HCT116 (cell line): ENCODE measurements around the gene FBXL2. TPM values are rescaled to one million over a fixed set of nuclear protein-coding genes. Genes with fewer than 3 reads are reported as not detected.

ENCODE experiments used
- ATAC-seq: fragments of 200-7000 bp; cut with Tn5 transposase; 2 replicates; pipeline ENCODE4 v1.9.1; 2020; ENCODE audit warnings: mild to moderate bottlenecking, moderate library complexity
- BruUV-seq: library from RNA; stranded (reverse); fragments of 400-500 nt; replicated peaks from 2 replicates; lab custom pipeline; 2021; lab: Mats Ljungman, UMichigan
- CTCF ChIA-PET: fragments of 300-600 bp; sonication (Branson Sonifier 250); formaldehyde crosslinking; loops from one replicate; lab custom pipeline; 2021; ENCODE audit warnings: antibody characterized with exemption; lab: Charles Lee
- POLR2A ChIA-PET: fragments of 300-600, 350-600 bp; sonication (Branson Sonifier 250); formaldehyde crosslinking; loops from one replicate; lab custom pipeline; 2021; ENCODE audit warnings: antibody characterized with exemption; lab: Charles Lee
- RAD21 ChIA-PET, 2 experiments: fragments of 300-600 bp; sonication (Branson Sonifier 250); formaldehyde crosslinking; loops; one replicate each; lab custom pipeline; 2023; ENCODE audit warnings: low total read pairs in 2 of 2; ENCODE audit not compliant: uncharacterized antibody in 2 of 2, unreplicated experiment in 2 of 2, low non-redundant PET in 1 of 2; lab: Charles Lee
- DNase-seq: peaks from one replicate; pipeline ENCODE4 v3.0.0-alpha.2; 2010; ENCODE audit warnings: low read depth, low spot score
- H2AFZ ChIP-seq: fragments of 200-600 bp; shearing (Covaris generic), sonication (generic); 2 replicates; pipeline ENCODE4 v1.6.1; 2017; ENCODE audit warnings: low read depth, mixed run types, mixed read lengths, antibody characterized with exemption, low read length; ENCODE audit not compliant: poor library complexity, severe bottlenecking
- H3K27ac ChIP-seq: 2 replicates; pipeline ENCODE4 v1.5.1; 2012; ENCODE audit warnings: low read depth, low read length
- H3K27me3 ChIP-seq: fragments of 200-600 bp; sonication (generic); 2 replicates; pipeline ENCODE4 v1.6.1; 2016; ENCODE audit warnings: mixed run types, low read length, mixed read lengths; ENCODE audit not compliant: insufficient read depth
- H3K36me3 ChIP-seq, 2 experiments: fragments of 200-500 bp in 1 of 2; fragments of 200-600 bp in 1 of 2; sonication (Bioruptor generic) in 1 of 2; sonication (generic) in 1 of 2; 2 replicates each; pipeline versions ENCODE4 v1.5.1 to v1.6.1; 2014 to 2016; ENCODE audit warnings: low read length in 2 of 2, inconsistent platforms in 1 of 2, mixed read lengths in 1 of 2, mixed run types in 1 of 2; ENCODE audit not compliant: insufficient read depth in 2 of 2, control insufficient read depth in 1 of 2
- H3K4me1 ChIP-seq, 2 experiments: fragments of 200-600 bp in 1 of 2; sonication (generic) in 1 of 2; 2 replicates each; pipeline versions ENCODE4 v1.5.1 to v1.6.1; 2012 to 2017; ENCODE audit warnings: low read length in 2 of 2, inconsistent platforms in 1 of 2, mild to moderate bottlenecking in 1 of 2, mixed read lengths in 1 of 2, mixed run types in 1 of 2, moderate library complexity in 1 of 2; ENCODE audit not compliant: insufficient read depth in 2 of 2, control insufficient read depth in 1 of 2
- H3K4me2 ChIP-seq: fragments of 200-600 bp; sonication (generic); 2 replicates; pipeline ENCODE4 v1.6.1; 2017; ENCODE audit warnings: mixed run types, low read length, mixed read lengths
- H3K4me3 ChIP-seq, 2 experiments: fragments of 200-600 bp in 1 of 2; sonication (generic) in 1 of 2; replicated peaks in 1 of 2; 2 replicates each; pipeline ENCODE4 v1.5.1; 2011 to 2016; ENCODE audit warnings: low read length in 2 of 2, control low read depth in 1 of 2, low read depth in 1 of 2, mild to moderate bottlenecking in 1 of 2, mixed read lengths in 1 of 2, mixed run types in 1 of 2
- H3K79me2 ChIP-seq: fragments of 200-600 bp; sonication (generic); 2 replicates; pipeline ENCODE4 v1.6.1; 2017; ENCODE audit warnings: mild to moderate bottlenecking, mixed run types, low read length, moderate library complexity, mixed read lengths; ENCODE audit not compliant: insufficient read depth
- H3K9ac ChIP-seq: fragments of 200-600 bp; sonication (generic); 2 replicates; pipeline ENCODE4 v1.6.1; 2016; ENCODE audit warnings: low read length, mixed read lengths
- H3K9me2 ChIP-seq: fragments of 200-600 bp; sonication (generic), shearing (Covaris generic); 2 replicates; pipeline ENCODE4 v1.6.1; 2017; ENCODE audit warnings: mixed run types, mild to moderate bottlenecking, moderate library complexity; ENCODE audit not compliant: insufficient read depth
- H3K9me3 ChIP-seq, 2 experiments: fragments of 200-500 bp in 1 of 2; fragments of 200-600 bp in 1 of 2; sonication (Bioruptor generic) in 1 of 2; sonication (generic) in 1 of 2; 2 replicates each; pipeline ENCODE4 v1.6.1; 2014 to 2017; ENCODE audit warnings: low read length in 2 of 2, mixed read lengths in 2 of 2, inconsistent platforms in 1 of 2, low read depth in 1 of 2, mild to moderate bottlenecking in 1 of 2, mixed run types in 1 of 2, moderate library complexity in 1 of 2; ENCODE audit not compliant: control insufficient read depth in 1 of 2, insufficient read depth in 1 of 2
- H4K20me1 ChIP-seq: fragments of 200-600 bp; sonication (generic), shearing (Covaris generic); 2 replicates; pipeline ENCODE4 v1.6.1; 2017; ENCODE audit warnings: mixed run types, mild to moderate bottlenecking, moderate library complexity; ENCODE audit not compliant: insufficient read depth
- EZH2phosphoT487 ChIP-seq: fragments of 200-600 bp; IDR thresholded peaks from 2 replicates; pipeline ENCODE4 v1.6.1; 2018; ENCODE audit warnings: antibody characterized with exemption, borderline replicate concordance
- JUND ChIP-seq: IDR thresholded peaks from 2 replicates; pipeline ENCODE4 v1.6.1; 2012
- POLR2A ChIP-seq: IDR thresholded peaks from 2 replicates; pipeline ENCODE4 v1.7.0; 2011; ENCODE audit warnings: borderline replicate concordance; ENCODE audit not compliant: insufficient read depth, insufficient read length; ENCODE audit errors: extremely low read depth
- SIN3A ChIP-seq: IDR thresholded peaks from 2 replicates; pipeline ENCODE4 v1.6.1; 2012; ENCODE audit warnings: low read depth
- SP1 ChIP-seq: IDR thresholded peaks from 2 replicates; pipeline ENCODE4 v1.6.1; 2012; ENCODE audit warnings: low read depth
- SRF ChIP-seq: IDR thresholded peaks from 2 replicates; pipeline ENCODE4 v1.6.1; 2012; ENCODE audit warnings: low read depth
- intact Hi-C: fragments of 100-400 bp; cut with micrococcal nuclease; formaldehyde crosslinking; loops from 2 replicates; pipeline ENCODE4 v1.10.0; 2022
- total RNA-seq: library from RNA; stranded (reverse); gene quantifications from one replicate; pipeline ENCODE4 v1.2.1, GENCODE V29; 2021; ENCODE audit not compliant: unreplicated experiment
- TF ChIP-seq, protein P1 (sequence below), 3 experiments: fragments of 200-600 bp in 1 of 3; sonication (generic) in 1 of 3; IDR thresholded peaks in 2 of 3; conservative IDR thresholded peaks in 1 of 3; 2 replicates each; pipeline ENCODE4 v1.5.1; 2012 to 2017; ENCODE audit warnings: low read depth in 2 of 3, low read length in 2 of 3, antibody characterized with exemption in 1 of 3, borderline replicate concordance in 1 of 3, control low read depth in 1 of 3, mild to moderate bottlenecking in 1 of 3, mixed read lengths in 1 of 3, mixed run types in 1 of 3, moderate library complexity in 1 of 3; ENCODE audit not compliant: insufficient read depth in 1 of 3
- TF ChIP-seq, protein P2 (sequence below): IDR thresholded peaks from 2 replicates; pipeline ENCODE4 v1.6.1; 2011; ENCODE audit warnings: mild to moderate bottlenecking, low read length, moderate library complexity; ENCODE audit not compliant: insufficient replicate concordance; ENCODE audit errors: extremely low read depth
- TF ChIP-seq, protein P3 (sequence below): IDR thresholded peaks from 2 replicates; pipeline ENCODE4 v1.6.1; 2012

FBXL2 gene
- total RNA-seq, 1 experiment from 2014 or later = 12.8 TPM

DNA sequence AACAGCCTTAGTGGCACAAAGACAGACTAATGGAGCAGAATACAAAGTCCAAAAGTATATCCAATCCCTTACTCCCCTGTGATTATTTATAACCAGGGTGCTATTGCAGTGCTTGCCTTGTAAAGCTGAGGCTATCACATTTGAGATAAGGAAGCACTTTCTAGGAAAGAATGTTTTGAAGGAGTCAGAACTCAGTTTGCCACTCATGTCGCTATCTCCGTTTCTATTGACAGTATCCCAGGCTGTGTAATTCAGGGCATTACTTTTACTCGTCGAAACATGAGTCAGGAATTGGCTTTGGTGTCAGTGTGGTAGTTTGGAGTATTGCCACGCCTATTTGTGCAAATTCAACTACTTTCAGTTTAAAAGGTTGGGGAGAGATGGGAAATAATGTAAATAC is 78.4 kb downstream of the FBXL2 start:
- intact Hi-C loops = no loop called here
- CTCF ChIA-PET = interaction anchor here (2.1 kb wide), 1 partner anchor 17 kb away, joined by 8 read pairs; no protein-coding TSS in a partner anchor
- Histone ChIP-seq H3K27me3 (no peaks in the 10 kb centered on the region), H2AFZ (no peak overlapping the region), H3K9ac (no peak overlapping the region), H3K4me2 (no peak overlapping the region; the same call in 1 of the 2 replicates), H3K79me2 (no peaks in the 10 kb centered on the region), H3K9me3 (no peaks in the 10 kb centered on the region), H4K20me1 (no peaks in the 10 kb centered on the region), H3K36me3 (no peaks in the 10 kb centered on the region), H3K27ac (no peak overlapping the region), H3K9me2 (no peaks in the 10 kb centered on the region), H3K4me3 (no peak overlapping the region), H3K4me1 (peaks cover 14 to 26% of the 10 kb centered on the region in 2 experiments)
- RAD21 ChIA-PET = no interaction called here
- ATAC-seq = no peak
- TF ChIP-seq JUND (no peak), POLR2A (no peak), SIN3A (no peak), SP1 (no peak), SRF (no peak), EZH2phosphoT487 (no peak)
- TF ChIP-seq, protein P1, sequence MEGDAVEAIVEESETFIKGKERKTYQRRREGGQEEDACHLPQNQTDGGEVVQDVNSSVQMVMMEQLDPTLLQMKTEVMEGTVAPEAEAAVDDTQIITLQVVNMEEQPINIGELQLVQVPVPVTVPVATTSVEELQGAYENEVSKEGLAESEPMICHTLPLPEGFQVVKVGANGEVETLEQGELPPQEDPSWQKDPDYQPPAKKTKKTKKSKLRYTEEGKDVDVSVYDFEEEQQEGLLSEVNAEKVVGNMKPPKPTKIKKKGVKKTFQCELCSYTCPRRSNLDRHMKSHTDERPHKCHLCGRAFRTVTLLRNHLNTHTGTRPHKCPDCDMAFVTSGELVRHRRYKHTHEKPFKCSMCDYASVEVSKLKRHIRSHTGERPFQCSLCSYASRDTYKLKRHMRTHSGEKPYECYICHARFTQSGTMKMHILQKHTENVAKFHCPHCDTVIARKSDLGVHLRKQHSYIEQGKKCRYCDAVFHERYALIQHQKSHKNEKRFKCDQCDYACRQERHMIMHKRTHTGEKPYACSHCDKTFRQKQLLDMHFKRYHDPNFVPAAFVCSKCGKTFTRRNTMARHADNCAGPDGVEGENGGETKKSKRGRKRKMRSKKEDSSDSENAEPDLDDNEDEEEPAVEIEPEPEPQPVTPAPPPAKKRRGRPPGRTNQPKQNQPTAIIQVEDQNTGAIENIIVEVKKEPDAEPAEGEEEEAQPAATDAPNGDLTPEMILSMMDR (IDR thresholded peaks at IDR 0.05 in 2 of 3, conservative IDR thresholded peaks at IDR 0.05 in 1 of 3; ENCODE audit: borderline replicate concordance in 1 of 3, insufficient read depth in 1 of 3, low read depth in 2 of 3, low read length in 2 of 3) = no peak
- TF ChIP-seq, protein P2, sequence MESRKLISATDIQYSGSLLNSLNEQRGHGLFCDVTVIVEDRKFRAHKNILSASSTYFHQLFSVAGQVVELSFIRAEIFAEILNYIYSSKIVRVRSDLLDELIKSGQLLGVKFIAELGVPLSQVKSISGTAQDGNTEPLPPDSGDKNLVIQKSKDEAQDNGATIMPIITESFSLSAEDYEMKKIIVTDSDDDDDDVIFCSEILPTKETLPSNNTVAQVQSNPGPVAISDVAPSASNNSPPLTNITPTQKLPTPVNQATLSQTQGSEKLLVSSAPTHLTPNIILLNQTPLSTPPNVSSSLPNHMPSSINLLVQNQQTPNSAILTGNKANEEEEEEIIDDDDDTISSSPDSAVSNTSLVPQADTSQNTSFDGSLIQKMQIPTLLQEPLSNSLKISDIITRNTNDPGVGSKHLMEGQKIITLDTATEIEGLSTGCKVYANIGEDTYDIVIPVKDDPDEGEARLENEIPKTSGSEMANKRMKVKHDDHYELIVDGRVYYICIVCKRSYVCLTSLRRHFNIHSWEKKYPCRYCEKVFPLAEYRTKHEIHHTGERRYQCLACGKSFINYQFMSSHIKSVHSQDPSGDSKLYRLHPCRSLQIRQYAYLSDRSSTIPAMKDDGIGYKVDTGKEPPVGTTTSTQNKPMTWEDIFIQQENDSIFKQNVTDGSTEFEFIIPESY = no peak
- TF ChIP-seq, protein P3, sequence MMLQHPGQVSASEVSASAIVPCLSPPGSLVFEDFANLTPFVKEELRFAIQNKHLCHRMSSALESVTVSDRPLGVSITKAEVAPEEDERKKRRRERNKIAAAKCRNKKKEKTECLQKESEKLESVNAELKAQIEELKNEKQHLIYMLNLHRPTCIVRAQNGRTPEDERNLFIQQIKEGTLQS = no peak
- no TSS peak for BruUV-seq
- DNase-seq = no peak
- POLR2A ChIA-PET = no interaction called here
